GM12891 (cell line): ENCODE measurements around the gene TLE1.

Source experiments
- DNase-seq: peaks from one replicate; pipeline ENCODE4 v3.0.0; 2011; ENCODE audit warnings: low spot score; ENCODE audit not compliant: insufficient read length
- FAIRE-seq: peaks from 2 replicates; lab custom pipeline; 2011; peaks lifted over from hg19 to GRCh38; lab: Jason Lieb, UNC
- PAX5 ChIP-seq: IDR thresholded peaks from 2 replicates; pipeline ENCODE4 v1.6.1; 2011; ENCODE audit warnings: low read length, moderate library complexity, mild to moderate bottlenecking; ENCODE audit not compliant: insufficient read depth, severe bottlenecking
- POLR2A ChIP-seq: IDR thresholded peaks from 2 replicates; pipeline ENCODE4 v1.6.1; 2011; ENCODE audit warnings: low read depth, low read length, control low read depth
- POLR2AphosphoS5 ChIP-seq: IDR thresholded peaks from 2 replicates; pipeline ENCODE4 v1.6.1; 2011; ENCODE audit warnings: low read depth, low read length, control low read depth
- POU2F2 ChIP-seq: IDR thresholded peaks from 2 replicates; pipeline ENCODE4 v1.6.1; 2011; ENCODE audit warnings: low read depth, mild to moderate bottlenecking, control low read depth, low read length, moderate library complexity
- SPI1 ChIP-seq: IDR thresholded peaks from 2 replicates; pipeline ENCODE4 v1.6.1; 2011; ENCODE audit warnings: low read depth, low read length, control low read depth
- TAF1 ChIP-seq: IDR thresholded peaks from 2 replicates; pipeline ENCODE4 v1.6.1; 2011; ENCODE audit warnings: low read depth, low read length, control low read depth

TLE1 gene

GRCh38 chr9:81686614-81687520 lies 2.5 kb downstream of the TLE1 start:
- FAIRE-seq, result no peak
- peak; percentile 22 for DNase-seq
- TF ChIP-seq POU2F2, result no peak
- no peak for TF ChIP-seq POLR2A
- TF ChIP-seq PAX5, result no peak
- TF ChIP-seq POLR2AphosphoS5, result no peak
- TF ChIP-seq SPI1, result no peak
- TF ChIP-seq TAF1, result no peak

DNA sequence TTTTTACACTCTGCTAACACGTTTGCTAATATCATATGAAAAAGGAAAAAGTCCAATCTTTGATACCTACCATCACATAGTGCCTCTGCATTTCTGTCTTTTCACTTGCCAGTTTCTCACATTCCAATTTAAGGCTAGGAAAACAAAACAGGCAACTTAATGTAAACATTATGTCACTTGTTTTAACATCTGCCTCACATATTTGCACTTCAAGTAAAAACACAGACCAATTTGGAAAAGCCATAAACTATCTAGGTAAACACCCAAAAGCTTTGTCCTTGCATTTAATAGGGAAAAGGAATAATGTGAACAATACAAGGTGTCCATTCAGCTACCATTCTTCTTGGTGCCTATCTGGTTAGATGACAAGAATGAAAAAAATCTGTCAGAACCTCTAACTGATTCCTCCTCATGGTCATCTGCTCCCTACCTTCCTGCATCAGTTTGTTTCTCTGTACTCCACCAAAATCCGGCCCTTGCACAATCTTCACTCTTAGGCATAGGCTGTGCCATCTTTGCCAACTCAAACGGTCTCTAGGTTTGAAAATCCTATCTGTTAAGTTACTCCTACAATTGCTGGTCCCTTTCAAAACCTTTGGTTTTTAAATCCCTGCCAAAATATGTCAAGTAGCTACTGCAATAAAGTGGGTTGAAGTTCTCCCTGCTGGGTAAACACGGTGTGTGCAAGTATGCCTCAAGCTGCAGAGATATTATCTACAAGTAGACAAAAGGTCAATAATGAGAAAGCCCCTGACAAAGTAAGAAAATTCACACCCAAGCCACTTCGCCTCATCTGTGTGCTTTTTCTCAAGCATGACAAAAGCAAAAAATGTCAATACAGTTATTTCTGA lies 3.4 kb downstream of the TLE1 start:
- FAIRE-seq, result no peak
- no peak for TF ChIP-seq POU2F2
- no peak for TF ChIP-seq SPI1
- no peak for TF ChIP-seq TAF1
- TF ChIP-seq POLR2A, result no peak
- TF ChIP-seq POLR2AphosphoS5, result no peak
- no peak for TF ChIP-seq PAX5
- DNase-seq, result no peak

GRCh38 chr9:81684635-81685034 lies 4.7 kb downstream of the TLE1 start:
- DNase-seq, result no peak
- FAIRE-seq, result no peak
- no peak for TF ChIP-seq SPI1
- TF ChIP-seq POLR2AphosphoS5, result no peak
- no peak for TF ChIP-seq PAX5
- no peak for TF ChIP-seq POU2F2
- TF ChIP-seq TAF1, result no peak
- no peak for TF ChIP-seq POLR2A

GRCh38 chr9:81683704-81684103 lies 5.6 kb downstream of the TLE1 start:
- TF ChIP-seq POLR2AphosphoS5 (no peak), POLR2A (no peak), SPI1 (no peak), POU2F2 (no peak), PAX5 (no peak), TAF1 (no peak)
- DNase-seq, result no peak
- no peak for FAIRE-seq

GRCh38 chr9:81683238-81683637 lies 6.1 kb downstream of the TLE1 start:
- no peak for TF ChIP-seq POU2F2
- TF ChIP-seq PAX5, result no peak
- TF ChIP-seq SPI1, result no peak
- TF ChIP-seq POLR2A, result no peak
- no peak for TF ChIP-seq TAF1
- no peak for TF ChIP-seq POLR2AphosphoS5
- DNase-seq (no peak), FAIRE-seq (no peak)

DNA sequence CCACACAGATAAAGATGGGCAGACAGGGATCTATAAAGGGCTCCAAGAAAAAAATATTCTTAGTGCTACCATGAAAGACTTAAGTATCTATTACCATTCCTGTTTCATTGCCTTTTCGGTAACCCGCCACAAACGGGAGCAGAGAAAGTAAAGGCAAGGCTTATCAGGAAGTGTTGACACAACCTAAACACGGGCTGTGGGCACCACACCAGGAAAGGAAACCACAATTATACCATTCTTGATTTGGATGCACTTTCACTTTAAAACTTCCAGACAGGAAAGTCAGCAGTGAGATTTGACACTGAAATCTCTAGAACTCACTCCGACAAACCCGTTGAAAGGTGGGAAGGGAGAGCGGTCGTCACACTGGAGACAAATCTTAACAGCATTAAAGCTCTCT lies 6.5 kb downstream of the TLE1 start:
- DNase-seq, result no peak
- no peak for FAIRE-seq
- TF ChIP-seq PAX5 (no peak), TAF1 (no peak), POU2F2 (no peak), POLR2A (no peak), SPI1 (no peak), POLR2AphosphoS5 (no peak)

DNA sequence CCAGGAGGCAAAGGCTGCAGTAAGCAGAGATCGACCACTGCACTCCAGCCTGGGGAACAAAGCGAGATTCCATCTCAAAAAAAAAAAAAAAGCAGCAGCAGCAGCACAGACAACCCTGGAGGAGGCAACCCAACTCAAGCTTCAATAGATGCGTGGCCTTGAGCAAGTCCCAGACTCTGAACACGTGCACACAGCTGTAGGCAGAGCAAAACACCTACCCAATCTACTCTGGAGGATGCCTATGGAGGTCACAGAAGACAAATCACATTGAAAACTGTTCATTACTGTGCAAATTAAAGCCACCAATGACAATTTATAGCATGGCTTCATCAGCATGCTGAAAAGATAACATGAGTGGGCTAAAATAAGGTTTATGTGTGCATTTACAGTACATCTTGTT lies 7.2 kb downstream of the TLE1 start:
- FAIRE-seq, result no peak
- no peak for TF ChIP-seq PAX5
- TF ChIP-seq POLR2AphosphoS5, result no peak
- TF ChIP-seq POLR2A, result no peak
- no peak for TF ChIP-seq POU2F2
- no peak for TF ChIP-seq TAF1
- no peak for TF ChIP-seq SPI1
- DNase-seq, result no peak

GRCh38 chr9:81680506-81680905 lies 8.8 kb downstream of the TLE1 start:
- no peak for DNase-seq
- FAIRE-seq, result no peak
- TF ChIP-seq POLR2AphosphoS5 (no peak), POU2F2 (no peak), PAX5 (no peak), SPI1 (no peak), POLR2A (no peak), TAF1 (no peak)

GRCh38 chr9:81680006-81680405 lies 9.3 kb downstream of the TLE1 start:
- DNase-seq (no peak), FAIRE-seq (no peak)
- TF ChIP-seq POLR2A (no peak), SPI1 (no peak)

- FAIRE-seq, result no peak
- TF ChIP-seq PAX5 (no peak), TAF1 (no peak), POU2F2 (no peak), POLR2A (no peak), SPI1 (no peak), POLR2AphosphoS5 (no peak)
- no peak for DNase-seq
These were observed 11.3 kb downstream of the TLE1 start for GRCh38 chr9:81678088-81678487.
